GM18870 (cell line): ENCODE data around the gene COQ10A.
A peak's percentile ranks its signal among the peaks of the same experiment; 100 is the strongest.
"Not testable (repeated sequence)": the region's sequence is repeated elsewhere in the genome, so short reads cannot be mapped to it uniquely, and the experiment has no call there.

Experiments used
- ATAC-seq: cut with Tn5 transposase; IDR thresholded peaks from one replicate; pipeline ENCODE4 v1.9.1; 2021; ENCODE audit warnings: moderate library complexity; ENCODE audit not compliant: unreplicated experiment

The COQ10A gene

GRCh38 chr12:56274299-56274698 is 7.6 kb downstream of the COQ10A start:
- no peak for ATAC-seq

- ATAC-seq = no peak
Measured at GRCh38 chr12:56278905-56279304, 12.2 kb downstream of the COQ10A start.

GRCh38 chr12:56280849-56281248 is 14.1 kb downstream of the COQ10A start:
- ATAC-seq = no peak

GRCh38 chr12:56282030-56282429 is 15.3 kb downstream of the COQ10A start:
- no peak for ATAC-seq

- no peak for ATAC-seq
Measured at GRCh38 chr12:56282579-56282978, 15.8 kb downstream of the COQ10A start.

GRCh38 chr12:56284263-56284662 is 17.5 kb downstream of the COQ10A start:
- not testable (repeated sequence) for ATAC-seq

GRCh38 chr12:56286044-56286830 is 19.5 kb downstream of the COQ10A start:
- no peak for ATAC-seq

GRCh38 chr12:56288705-56289387 is 22.1 kb downstream of the COQ10A start:
- ATAC-seq = no peak

- ATAC-seq = no peak
Measured at GRCh38 chr12:56293795-56294194, 27.1 kb downstream of the COQ10A start.

GRCh38 chr12:56296295-56296694 is 29.6 kb downstream of the COQ10A start:
- no peak for ATAC-seq

- no peak for ATAC-seq
Measured at GRCh38 chr12:56297400-56297799, 30.7 kb downstream of the COQ10A start.

- ATAC-seq = no peak
Measured at GRCh38 chr12:56298828-56299227, 32.1 kb downstream of the COQ10A start.

- no peak for ATAC-seq
Measured at GRCh38 chr12:56299308-56299852, 32.6 kb downstream of the COQ10A start.

GRCh38 chr12:56299853-56300643 is 33.3 kb downstream of the COQ10A start, which contains the start of gene CS:
Gene CS (minus strand): TSS chr12:56300330. CDS start chr12:56300201, 129 bp downstream.
- peak; percentile 82 for ATAC-seq

GRCh38 chr12:56300644-56301464 is 34.1 kb downstream of the COQ10A start:
- ATAC-seq = peak; percentile 0

GRCh38 chr12:56304276-56304675 is 37.5 kb downstream of the COQ10A start:
- no peak for ATAC-seq

GRCh38 chr12:56304872-56305590 is 38.3 kb downstream of the COQ10A start:
- no peak for ATAC-seq

GRCh38 chr12:56307221-56307965 is 40.7 kb downstream of the COQ10A start:
- no peak for ATAC-seq

GRCh38 chr12:56308714-56309113 is 42.0 kb downstream of the COQ10A start:
- ATAC-seq = no peak
